ENCODE data around the gene RFC5.
A peak's percentile ranks its signal among the peaks of the same experiment; 100 is the strongest.
"Not testable (repeated sequence)": the region's sequence is repeated elsewhere in the genome, so short reads cannot be mapped to it uniquely, and the experiment has no call there.

The RFC5 gene

GRCh38 chr12:118052324-118053070 is 36.0 kb downstream of the RFC5 start:
- no peak for DNase-seq (ENCODE audit: low read depth)

GRCh38 chr12:118053071-118053985 is 36.8 kb downstream of the RFC5 start:
- DNase-seq (ENCODE audit: low read depth) = no peak

DNA sequence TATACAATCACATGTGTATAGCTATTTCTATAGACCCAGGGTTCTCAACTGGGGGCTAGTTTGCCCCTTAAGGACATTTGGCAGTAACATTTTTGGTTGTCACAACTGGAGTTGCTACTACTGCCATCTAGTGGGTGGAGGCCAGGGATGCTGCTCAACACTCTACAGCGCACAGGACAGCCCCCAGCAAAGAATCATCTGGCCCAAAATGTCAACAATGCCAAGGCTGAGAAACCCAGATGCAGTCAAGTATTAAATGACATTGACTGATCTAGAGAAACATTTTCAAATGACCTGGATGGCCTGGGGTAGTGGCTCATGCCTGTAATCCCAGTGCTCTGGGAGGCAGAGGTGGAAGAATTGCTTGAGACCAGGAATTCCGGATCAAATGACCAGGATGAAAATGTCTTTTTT is 38.6 kb downstream of the RFC5 start:
- peak; percentile 30 for DNase-seq (ENCODE audit: low read depth)

GRCh38 chr12:118055865-118056773 is 39.6 kb downstream of the RFC5 start:
- DNase-seq (ENCODE audit: low read depth) = no peak

DNA sequence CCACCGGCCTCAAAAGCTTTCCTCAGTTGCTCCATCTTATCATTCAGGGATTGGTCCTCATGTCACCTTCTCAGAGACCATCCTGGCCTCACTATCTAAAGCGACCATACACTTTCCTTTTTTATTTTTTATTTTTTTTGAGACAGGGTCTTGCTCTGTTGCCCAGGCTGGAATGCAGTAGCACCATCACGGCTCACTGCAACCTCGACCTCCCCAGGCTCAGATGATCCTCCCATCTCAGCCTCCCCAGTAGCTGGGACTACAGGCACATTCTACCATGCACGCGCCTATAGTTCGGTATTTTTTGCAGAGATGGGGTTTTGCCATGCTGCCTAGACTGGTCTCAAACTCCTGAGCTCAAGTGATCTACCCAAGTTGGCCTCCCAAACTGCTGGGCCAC is 41.7 kb downstream of the RFC5 start:
- no peak for DNase-seq (ENCODE audit: low read depth)

DNA sequence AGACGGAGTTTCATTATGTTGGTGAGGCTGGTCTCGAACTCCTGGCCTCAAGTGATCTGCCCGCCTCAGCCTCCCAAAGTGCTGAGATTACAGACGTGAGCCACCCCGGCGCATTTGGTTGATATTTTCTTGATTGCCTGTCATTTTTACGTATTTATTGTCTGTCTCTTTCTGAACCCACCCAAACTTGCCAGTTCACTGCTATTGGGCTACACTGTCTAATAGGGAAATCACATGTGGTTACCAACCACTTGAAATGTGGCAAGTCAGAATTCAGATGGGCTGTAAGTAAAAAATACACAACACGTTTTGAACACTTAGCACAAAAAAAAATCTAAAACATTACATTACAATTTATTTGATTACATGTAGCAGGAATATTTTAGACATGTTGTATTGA is 42.4 kb downstream of the RFC5 start:
- no peak for DNase-seq (ENCODE audit: low read depth)

GRCh38 chr12:118059341-118060191 is 43.1 kb downstream of the RFC5 start:
- no peak for DNase-seq (ENCODE audit: low read depth)

- DNase-seq (ENCODE audit: low read depth) = peak; percentile 24
Measured at GRCh38 chr12:118060301-118061010, 44.0 kb downstream of the RFC5 start.

DNA sequence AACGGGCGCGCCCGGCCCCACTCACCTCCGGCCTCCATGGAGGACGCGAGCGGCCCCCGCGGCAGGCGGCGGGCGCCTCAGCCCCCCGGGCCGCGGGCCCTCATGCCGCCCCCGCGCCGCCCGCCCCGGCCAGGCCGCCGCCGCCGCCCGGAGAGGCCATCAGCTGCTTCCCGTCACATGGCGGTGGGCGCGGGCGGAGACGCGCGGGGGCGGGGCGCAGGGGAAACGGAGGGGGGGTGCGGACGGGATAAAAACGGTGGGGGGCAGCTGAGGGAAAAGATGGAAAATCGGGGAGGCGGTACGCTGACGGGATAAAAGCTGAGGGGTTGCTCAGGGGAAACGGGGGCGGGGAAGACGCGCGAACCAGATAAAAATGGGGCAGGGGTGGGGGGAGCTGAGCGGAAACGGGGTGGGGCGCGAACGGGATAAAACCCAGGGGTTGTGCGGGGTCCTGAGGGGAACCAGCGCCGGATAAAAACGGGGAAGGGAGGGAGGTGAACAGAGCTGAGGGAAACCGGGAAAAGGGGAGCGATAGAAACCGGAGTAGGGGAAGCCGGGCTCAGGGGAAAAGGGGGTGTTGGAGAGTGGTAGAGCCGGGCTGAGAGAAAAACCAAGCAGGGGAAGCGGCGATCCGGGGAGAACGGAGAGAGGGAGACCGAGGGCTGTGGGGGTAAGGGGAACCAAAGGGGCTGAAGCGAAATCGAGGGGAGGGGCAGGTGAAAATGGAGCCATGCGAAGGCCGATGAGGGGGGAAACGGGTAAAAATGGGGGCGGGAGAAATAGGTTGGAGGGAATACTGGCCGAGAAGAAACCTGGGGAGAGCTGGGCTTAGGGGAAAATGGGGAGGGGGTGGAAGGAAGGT is 44.7 kb downstream of the RFC5 start, which contains the start of gene WSB2:
WSB2 (minus strand) TSS at position 169 of the 862 bp plus-strand sequence; CDS start at position 38, 131 bp downstream.
- peak; percentile 58 for DNase-seq (ENCODE audit: low read depth)

GRCh38 chr12:118061873-118062843 is 45.7 kb downstream of the RFC5 start:
- DNase-seq (ENCODE audit: low read depth) = no peak

DNA sequence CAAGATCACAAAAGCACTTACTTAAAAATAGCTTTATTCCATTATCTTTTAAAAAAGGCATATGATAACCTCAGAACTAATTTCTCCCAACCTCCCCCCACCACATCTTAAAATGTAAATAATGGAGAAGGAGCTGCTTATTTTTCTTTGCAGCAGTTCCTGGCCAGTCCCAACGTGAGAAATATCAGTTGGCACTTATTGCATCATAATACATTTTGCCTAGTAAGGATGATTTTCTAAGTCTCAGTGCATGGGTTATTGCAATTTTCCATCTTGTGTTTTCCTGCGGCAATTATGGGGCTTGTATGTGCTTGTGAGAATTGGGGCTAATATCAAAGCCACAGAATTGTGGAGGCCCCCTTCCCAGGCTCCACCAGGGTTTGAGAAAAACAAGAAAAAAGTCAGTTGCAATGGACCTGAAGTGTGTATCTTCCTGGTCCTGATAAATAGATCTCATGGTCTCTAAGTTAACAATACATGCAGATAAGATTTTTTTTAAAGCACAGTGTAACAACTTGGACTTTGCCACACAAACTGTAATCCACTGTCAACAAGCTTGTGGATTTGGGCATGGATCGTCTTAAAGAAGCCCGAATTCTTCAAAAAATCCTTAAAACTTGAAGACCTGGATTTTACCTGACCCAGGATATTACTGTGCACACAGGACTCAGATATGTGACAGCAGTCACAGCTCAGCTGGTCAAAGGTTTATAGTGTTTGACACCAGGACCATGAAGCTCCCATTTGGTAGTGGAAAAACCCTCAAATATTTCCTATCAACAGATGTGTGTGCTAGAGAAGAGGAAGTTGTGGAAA is 47.3 kb downstream of the RFC5 start:
- no peak for DNase-seq (ENCODE audit: low read depth)

DNA sequence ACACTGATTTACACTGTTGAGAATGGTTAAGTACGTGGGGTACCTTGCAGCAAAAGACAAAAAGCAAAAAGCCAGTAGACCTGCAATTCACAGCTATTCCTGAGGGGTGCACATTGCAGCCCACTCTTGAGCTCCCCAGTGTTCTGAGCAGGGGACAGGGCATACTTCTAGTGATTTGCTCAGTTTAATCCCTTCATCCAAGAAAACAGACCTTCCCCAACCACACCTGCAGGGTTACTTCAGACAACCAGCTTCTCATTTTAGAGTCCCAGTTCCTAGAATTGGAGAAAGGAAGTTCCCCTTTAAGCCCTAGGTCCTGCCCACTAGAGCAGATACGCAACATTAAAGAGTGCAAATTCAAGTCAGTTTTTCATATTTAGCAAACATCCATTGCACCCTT is 48.1 kb downstream of the RFC5 start:
- no peak for DNase-seq (ENCODE audit: low read depth)

DNA sequence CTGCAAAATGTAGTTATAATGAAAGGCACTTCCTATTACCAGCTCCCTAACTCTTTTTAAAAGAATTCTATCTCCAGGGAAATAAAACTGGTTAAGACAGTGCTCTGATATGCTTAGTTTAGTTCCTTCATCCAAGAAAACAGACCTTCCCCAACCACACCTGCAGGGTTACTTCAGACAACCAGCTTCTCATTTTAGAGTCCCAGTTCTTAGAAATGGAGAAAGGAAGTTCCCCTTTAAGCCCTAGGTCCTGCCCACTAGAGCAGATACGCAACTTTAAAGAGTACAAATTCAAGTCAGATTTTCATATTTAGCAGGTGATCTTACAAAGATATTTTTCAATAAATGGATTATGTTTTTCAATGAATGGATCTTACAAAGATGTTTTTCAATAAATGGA is 48.9 kb downstream of the RFC5 start:
- DNase-seq (ENCODE audit: low read depth) = no peak

GRCh38 chr12:118068445-118068844 is 51.9 kb downstream of the RFC5 start:
- no peak for DNase-seq (ENCODE audit: low read depth)

- no peak for DNase-seq (ENCODE audit: low read depth)
Measured at GRCh38 chr12:118070650-118071049, 54.1 kb downstream of the RFC5 start.

DNA sequence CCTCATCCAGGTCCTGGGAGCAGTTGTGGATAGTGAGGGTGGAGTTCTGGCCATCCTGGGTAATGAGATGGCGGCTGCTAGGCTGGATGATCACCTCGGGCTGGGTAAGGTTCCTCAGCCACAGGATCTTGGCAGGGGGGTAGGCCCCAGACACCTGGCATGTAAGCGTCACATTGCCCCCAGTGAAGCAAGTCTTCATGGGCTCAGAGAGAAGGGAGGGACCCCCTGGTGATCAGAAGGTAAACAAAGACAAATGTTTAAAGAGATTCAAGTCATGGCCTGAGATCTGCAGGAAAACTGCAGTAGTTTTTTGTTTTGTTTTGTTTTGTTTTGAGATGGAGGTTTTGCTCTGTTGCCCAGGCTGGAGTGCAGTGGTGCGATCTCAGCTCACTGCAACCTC is 57.3 kb downstream of the RFC5 start:
- no peak for DNase-seq (ENCODE audit: low read depth)

DNA sequence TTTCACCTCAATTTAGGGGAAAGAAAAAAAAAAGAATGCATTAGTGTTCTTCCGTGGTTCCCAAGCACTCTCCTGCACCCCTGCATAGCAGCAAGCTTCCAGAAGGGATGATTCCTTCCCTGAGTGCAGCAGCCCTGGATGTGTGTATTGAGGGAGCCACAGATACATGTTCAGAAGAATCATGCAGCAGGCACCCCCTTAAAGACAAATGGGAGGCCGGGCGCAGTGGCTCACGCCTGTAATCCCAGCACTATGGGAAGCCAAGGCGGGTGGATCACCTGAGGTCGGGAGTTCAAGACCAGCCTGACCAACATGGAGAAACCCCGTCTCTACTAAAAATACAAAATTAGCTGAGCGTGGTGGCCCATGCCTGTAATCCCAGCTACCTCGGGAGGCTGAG is 65.0 kb downstream of the RFC5 start:
- DNase-seq (ENCODE audit: low read depth) = not testable (repeated sequence)
